Measurements from ENCODE around the gene CUL4B. TPM values are rescaled to one million over a fixed set of nuclear protein-coding genes. Genes with fewer than 3 reads are reported as not detected.

Gene CUL4B
- 39.8 and 76.0 TPM in 2 replicates for total RNA-seq

DNA sequence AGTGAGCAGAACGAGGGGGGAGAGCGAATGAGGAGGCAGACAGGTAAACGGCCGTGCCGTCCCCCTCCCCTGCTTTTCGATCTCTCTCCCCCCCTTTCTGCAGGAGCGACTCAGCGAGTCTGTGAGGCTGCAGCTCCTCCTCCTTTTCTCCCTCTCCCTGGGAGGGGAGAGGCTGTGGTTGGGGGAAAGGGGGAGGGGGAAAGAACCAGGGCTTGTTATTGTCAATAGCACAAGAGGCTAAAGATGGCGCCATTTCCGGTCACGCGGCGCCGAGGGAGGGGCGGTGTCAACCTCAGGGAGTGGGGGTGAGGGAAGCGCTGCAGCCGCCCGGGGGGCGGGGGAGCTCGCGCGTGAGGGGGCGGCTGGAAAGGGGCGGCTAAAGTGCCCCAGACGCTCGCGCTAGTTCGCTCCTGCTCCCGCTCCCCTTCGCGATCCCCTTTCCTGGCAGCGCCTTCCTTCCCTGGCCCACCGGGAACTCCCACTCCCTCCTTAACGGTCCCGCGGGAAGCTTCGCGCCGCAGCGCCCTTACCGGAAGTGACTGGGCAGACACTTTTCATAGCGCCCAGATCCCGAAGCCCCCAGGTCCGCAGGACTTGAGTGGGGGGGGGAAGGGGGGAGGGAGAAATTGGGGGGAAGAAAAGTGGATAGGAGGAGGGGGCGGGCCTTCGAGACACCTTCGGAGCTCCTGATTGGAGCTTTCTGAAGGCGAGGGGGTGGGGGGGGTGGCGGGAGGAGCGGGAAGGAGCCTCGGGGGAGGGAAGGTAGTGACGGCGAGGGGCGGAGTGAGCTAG lies at the start of gene CUL4B:
TSS of gene CUL4B (minus strand) at position 121 of the 792 bp plus-strand sequence. CDS start 324 bp downstream, outside the sequence.

DNA sequence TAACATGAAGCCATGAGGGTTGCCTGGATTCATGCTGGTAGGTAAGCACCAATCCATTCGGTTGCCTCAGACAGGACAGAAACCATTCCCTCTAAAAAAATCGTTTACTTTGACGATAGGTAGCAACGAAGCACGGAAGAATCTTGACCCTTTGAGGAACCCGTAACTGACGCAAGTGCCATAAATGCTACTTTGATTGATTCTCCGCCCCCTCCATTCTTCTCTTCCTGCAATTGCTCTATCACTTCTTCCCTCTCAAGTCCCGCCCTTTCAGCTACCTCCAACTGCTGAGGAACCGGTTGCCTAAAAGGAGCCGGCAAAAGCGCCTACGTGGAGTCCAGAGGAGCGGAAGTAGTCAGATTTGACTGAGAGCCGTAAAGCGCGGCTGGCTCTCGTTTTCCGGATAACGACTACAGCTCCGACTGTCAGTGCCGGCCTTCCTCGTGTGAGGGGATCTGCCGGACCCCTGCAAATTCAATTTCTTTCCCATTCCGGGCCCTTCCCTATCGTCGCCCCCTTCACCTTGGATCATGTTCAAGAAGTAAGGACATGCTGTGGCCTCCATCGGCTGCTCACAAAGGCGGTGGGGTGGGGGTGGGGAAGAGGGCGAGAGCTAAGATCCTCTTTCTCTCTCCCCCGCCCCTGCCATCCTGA lies 43.1 kb upstream of the CUL4B start, which contains the start of gene MCTS1:
TSS of gene MCTS1 (plus strand) at position 395 of the 654 bp plus-strand sequence. CDS start at position 531, 136 bp downstream.

Other genes starting within 250 kb of the CUL4B start
- gene TMEM255A, start 249.5 kb downstream of the CUL4B start, total RNA-seq: not detected in 2 replicates
- gene ATP1B4, start 198.9 kb downstream of the CUL4B start, total RNA-seq: not detected in 2 replicates
- gene LAMP2, start 91.7 kb downstream of the CUL4B start, total RNA-seq: 147 and 170 TPM in 2 replicates
- 37.1 and 40.8 TPM in 2 replicates for gene MCTS1, start 43.1 kb upstream of the CUL4B start, total RNA-seq
- 45.3 and 80.3 TPM in 2 replicates for gene C1GALT1C1, start 69.1 kb upstream of the CUL4B start, total RNA-seq

Measured in aortic smooth muscle cell (primary cell).